ENCODE results near the gene ZNF764.

- TF ChIP-seq CTCF (IDR thresholded peaks at IDR 0.05) (no peak), POLR2A (IDR thresholded peaks at IDR 0.05) (no peak)
These were observed 7.4 kb upstream of the ZNF764 start for GRCh38 chr16:30565526-30565925.

Data from uterus (tissue), 2 donors.